Chondrocyte (in vitro differentiated cells): ENCODE data around the gene GSG1L. TPM values are rescaled to one million over a fixed set of nuclear protein-coding genes. Genes with fewer than 3 reads are reported as not detected.

Source experiments
- DNase-seq: peaks from one replicate; pipeline ENCODE4 v3.0.0; 2021; ENCODE audit warnings: mixed read lengths, low spot score
- H3K27ac Mint-ChIP-seq: one replicate; pipeline ENCODE4 v1.8.0; 2021; ENCODE audit warnings: mild to moderate bottlenecking, moderate library complexity, mixed read lengths; ENCODE audit not compliant: unreplicated experiment
- H3K27me3 Mint-ChIP-seq: 2 replicates; pipeline ENCODE4 v1.8.0; 2021; ENCODE audit warnings: low read depth, mixed read lengths
- H3K36me3 Mint-ChIP-seq: 2 replicates; pipeline ENCODE4 v1.8.0; 2021; ENCODE audit warnings: low read depth, mixed read lengths
- H3K4me1 Mint-ChIP-seq: 2 replicates; pipeline ENCODE4 v1.8.0; 2021; ENCODE audit warnings: low read depth, mild to moderate bottlenecking, mixed read lengths
- H3K4me3 Mint-ChIP-seq: one replicate; pipeline ENCODE4 v1.8.0; 2021; ENCODE audit warnings: mild to moderate bottlenecking, moderate library complexity, mixed read lengths; ENCODE audit not compliant: unreplicated experiment
- H3K9me3 Mint-ChIP-seq: 2 replicates; pipeline ENCODE4 v1.8.0; 2021; ENCODE audit warnings: low read depth, mixed read lengths
- CTCF ChIP-seq: fragments of 200-600 bp; sonication (generic); IDR thresholded peaks from 2 replicates; pipeline ENCODE4 v1.5.0; 2021; ENCODE audit warnings: antibody characterized with exemption, mild to moderate bottlenecking, moderate library complexity
- total RNA-seq: library from RNA; stranded (reverse); gene quantifications from 3 replicates; pipeline ENCODE4 v1.2.1, GENCODE V29; 2021

The GSG1L gene
- total RNA-seq, 1 donor from 2014 or later = not detected

GRCh38 chr16:28078261-28078660, 14.7 kb upstream of the GSG1L start:
- DNase-seq = no peak
- Mint-ChIP-seq H3K9me3 (no peaks in the 10 kb centered on the region), H3K27me3 (peaks cover 19% of the 10 kb centered on the region), H3K4me3 (no peak overlapping the region), H3K27ac (no peak overlapping the region), H3K36me3 (no peaks in the 10 kb centered on the region), H3K4me1 (no peaks in the 10 kb centered on the region)
- no peak for TF ChIP-seq CTCF

GRCh38 chr16:28073836-28074235, 10.3 kb upstream of the GSG1L start:
- Mint-ChIP-seq H3K4me1 (peaks cover under 1% of the 10 kb centered on the region), H3K9me3 (no peaks in the 10 kb centered on the region), H3K36me3 (no peaks in the 10 kb centered on the region), H3K4me3 (no peak overlapping the region), H3K27me3 (peaks cover 34% of the 10 kb centered on the region), H3K27ac (no peak overlapping the region)
- TF ChIP-seq CTCF = no peak
- DNase-seq = no peak

- no peaks in the 10 kb centered on the region for H3K36me3 Mint-ChIP-seq
- no peak overlapping the region for H3K4me3 Mint-ChIP-seq
- no peaks in the 10 kb centered on the region for H3K9me3 Mint-ChIP-seq
- H3K4me1 Mint-ChIP-seq = peaks cover 15% of the 10 kb centered on the region
- TF ChIP-seq CTCF = no peak
- H3K27ac Mint-ChIP-seq = no peak overlapping the region
- H3K27me3 Mint-ChIP-seq = peaks cover 34% of the 10 kb centered on the region
- DNase-seq = no peak
Observed at GRCh38 chr16:28072087-28072486, 8.6 kb upstream of the GSG1L start.

GRCh38 chr16:28069971-28070794, 6.7 kb upstream of the GSG1L start:
- Mint-ChIP-seq H3K4me1 (peaks cover 15% of the 10 kb centered on the region), H3K9me3 (no peaks in the 10 kb centered on the region), H3K36me3 (no peaks in the 10 kb centered on the region), H3K4me3 (no peak overlapping the region), H3K27me3 (peaks cover 35% of the 10 kb centered on the region), H3K27ac (no peak overlapping the region)
- DNase-seq = no peak
- no peak for TF ChIP-seq CTCF

GRCh38 chr16:28068976-28069375, 5.5 kb upstream of the GSG1L start:
- no peak overlapping the region for H3K4me3 Mint-ChIP-seq
- peaks cover 15% of the 10 kb centered on the region for H3K4me1 Mint-ChIP-seq
- no peak overlapping the region for H3K27ac Mint-ChIP-seq
- TF ChIP-seq CTCF = no peak
- H3K27me3 Mint-ChIP-seq = peaks cover 38% of the 10 kb centered on the region
- H3K9me3 Mint-ChIP-seq = no peaks in the 10 kb centered on the region
- DNase-seq = no peak
- H3K36me3 Mint-ChIP-seq = no peaks in the 10 kb centered on the region
